SU-DHL-6 (cell line): Measurements from ENCODE around the gene TXNL1.
"Not testable (repeated sequence)": the region's sequence is repeated elsewhere in the genome, so short reads cannot be mapped to it uniquely, and the experiment has no call there.

Source experiments
- H2AFZ ChIP-seq: fragments of 200-600 bp; sonication (generic); 2 replicates; pipeline ENCODE4 v1.6.1; 2014; ENCODE audit warnings: low read depth, mild to moderate bottlenecking, moderate library complexity, mixed read lengths, antibody characterized with exemption, low read length; ENCODE audit not compliant: severe bottlenecking
- H3F3A ChIP-seq: fragments of 200-600 bp; shearing (Covaris generic); 2 replicates; pipeline ENCODE4 v1.6.0; 2016; ENCODE audit warnings: antibody characterized with exemption, mild to moderate bottlenecking; ENCODE audit not compliant: insufficient read depth
- H3K27ac ChIP-seq: fragments of 200-600 bp; sonication (generic); 2 replicates; pipeline ENCODE4 v1.5.1; 2016; ENCODE audit warnings: low read depth, mild to moderate bottlenecking, low read length, moderate library complexity, mixed read lengths
- H3K27me3 ChIP-seq: fragments of 200-600 bp; sonication (generic), shearing (Covaris generic); 2 replicates; pipeline ENCODE4 v1.6.0; 2014; ENCODE audit warnings: mild to moderate bottlenecking, low read length
- H3K36me3 ChIP-seq: fragments of 200-600 bp; sonication (generic); 2 replicates; pipeline ENCODE4 v1.6.1; 2014; ENCODE audit warnings: mild to moderate bottlenecking, low read length, mixed read lengths
- H3K4me2 ChIP-seq: fragments of 300-600, 200-600 bp; shearing (Covaris generic), sonication (generic); 2 replicates; pipeline ENCODE4 v1.6.0; 2014; ENCODE audit warnings: low read length, low read depth, mild to moderate bottlenecking; ENCODE audit not compliant: poor library complexity, severe bottlenecking
- H3K4me3 ChIP-seq: fragments of 200-600 bp; sonication (generic); 2 replicates; pipeline ENCODE4 v1.5.1; 2014; ENCODE audit warnings: antibody characterized with exemption, low read length, mild to moderate bottlenecking, mixed read lengths; ENCODE audit not compliant: insufficient read depth, poor library complexity, severe bottlenecking
- H3K79me2 ChIP-seq: fragments of 200-600 bp; sonication (generic); 2 replicates; pipeline ENCODE4 v1.6.1; 2014; ENCODE audit warnings: mild to moderate bottlenecking, low read length, moderate library complexity; ENCODE audit not compliant: insufficient read depth
- H3K9ac ChIP-seq: fragments of 200-600 bp; sonication (generic); 2 replicates; pipeline ENCODE4 v1.7.0; 2014; ENCODE audit warnings: mild to moderate bottlenecking, low read length
- H3K9me2 ChIP-seq: fragments of 200-600 bp; sonication (generic); replicated peaks from 2 replicates; pipeline ENCODE4 v1.6.1; 2014; ENCODE audit warnings: low read length; ENCODE audit not compliant: insufficient read depth
- H3K9me3 ChIP-seq: fragments of 200-600 bp; sonication (generic); 2 replicates; pipeline ENCODE4 v1.6.1; 2014; ENCODE audit warnings: low read length, mixed read lengths; ENCODE audit not compliant: insufficient read depth
- H4K20me1 ChIP-seq: fragments of 200-600 bp; sonication (generic); 2 replicates; pipeline ENCODE4 v1.6.1; 2014; ENCODE audit warnings: low read depth, mild to moderate bottlenecking, antibody characterized with exemption, low read length, moderate library complexity, mixed read lengths
- EZH2phosphoT487 ChIP-seq: fragments of 200-600 bp; sonication (generic), shearing (Covaris generic); conservative IDR thresholded peaks from 2 replicates; pipeline ENCODE4 v1.6.1; 2018; ENCODE audit warnings: mild to moderate bottlenecking, antibody characterized with exemption, low read length, moderate library complexity, mixed read lengths
- TF ChIP-seq, protein P1 (sequence below): fragments of 200-600 bp; sonication (generic); IDR thresholded peaks from one replicate; pipeline ENCODE4 v1.5.1; 2017; ENCODE audit warnings: antibody characterized with exemption, mild to moderate bottlenecking, low read length, moderate library complexity; ENCODE audit not compliant: insufficient read depth, poor library complexity, severe bottlenecking

TXNL1 gene

GRCh38 chr18:56574861-56575260 lies 63.5 kb downstream of the TXNL1 start:
- H3K9me3 ChIP-seq, result no peaks in the 10 kb centered on the region
- no peaks in the 10 kb centered on the region for H4K20me1 ChIP-seq

DNA sequence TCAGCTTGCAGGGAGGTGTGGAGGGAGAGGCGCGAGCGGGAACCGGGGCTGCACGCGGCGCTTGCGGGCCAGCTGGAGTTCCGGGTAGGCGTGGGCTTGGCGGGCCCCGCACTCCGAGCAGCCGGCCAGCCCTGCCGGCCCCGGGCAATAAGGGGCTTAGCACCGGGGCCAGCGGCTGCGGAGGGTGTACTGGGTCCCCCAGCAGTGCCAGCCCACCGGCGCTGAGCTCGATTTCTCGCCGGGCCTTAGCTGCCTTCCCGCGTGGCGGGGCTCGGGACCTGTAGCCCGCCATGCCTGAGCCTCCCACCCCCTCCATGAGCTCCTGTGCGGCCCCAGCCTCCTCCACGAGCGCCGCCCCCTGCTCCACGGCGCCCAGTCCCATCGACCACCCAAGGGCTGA lies 66.1 kb downstream of the TXNL1 start:
- not testable (repeated sequence) for H3K9me3 ChIP-seq, H3K9ac ChIP-seq, H3K4me2 ChIP-seq

More at GRCh38 chr18:56574861-56575260, 63.5 kb downstream of the TXNL1 start:
- H3K27me3 ChIP-seq, result no peaks in the 10 kb centered on the region
- H3K4me3 ChIP-seq, result no peak overlapping the region
- H3K9ac ChIP-seq, result no peak overlapping the region
- no peaks in the 10 kb centered on the region for H3K9me2 ChIP-seq
- no peaks in the 10 kb centered on the region for H3F3A ChIP-seq
- TF ChIP-seq EZH2phosphoT487, result no peak
- TF ChIP-seq, protein P1, sequence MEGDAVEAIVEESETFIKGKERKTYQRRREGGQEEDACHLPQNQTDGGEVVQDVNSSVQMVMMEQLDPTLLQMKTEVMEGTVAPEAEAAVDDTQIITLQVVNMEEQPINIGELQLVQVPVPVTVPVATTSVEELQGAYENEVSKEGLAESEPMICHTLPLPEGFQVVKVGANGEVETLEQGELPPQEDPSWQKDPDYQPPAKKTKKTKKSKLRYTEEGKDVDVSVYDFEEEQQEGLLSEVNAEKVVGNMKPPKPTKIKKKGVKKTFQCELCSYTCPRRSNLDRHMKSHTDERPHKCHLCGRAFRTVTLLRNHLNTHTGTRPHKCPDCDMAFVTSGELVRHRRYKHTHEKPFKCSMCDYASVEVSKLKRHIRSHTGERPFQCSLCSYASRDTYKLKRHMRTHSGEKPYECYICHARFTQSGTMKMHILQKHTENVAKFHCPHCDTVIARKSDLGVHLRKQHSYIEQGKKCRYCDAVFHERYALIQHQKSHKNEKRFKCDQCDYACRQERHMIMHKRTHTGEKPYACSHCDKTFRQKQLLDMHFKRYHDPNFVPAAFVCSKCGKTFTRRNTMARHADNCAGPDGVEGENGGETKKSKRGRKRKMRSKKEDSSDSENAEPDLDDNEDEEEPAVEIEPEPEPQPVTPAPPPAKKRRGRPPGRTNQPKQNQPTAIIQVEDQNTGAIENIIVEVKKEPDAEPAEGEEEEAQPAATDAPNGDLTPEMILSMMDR, result no peak
- H3K4me2 ChIP-seq, result no peak overlapping the region
- H2AFZ ChIP-seq, result no peak overlapping the region
- H3K36me3 ChIP-seq, result no peaks in the 10 kb centered on the region
- no peak overlapping the region for H3K27ac ChIP-seq
- no peaks in the 10 kb centered on the region for H3K79me2 ChIP-seq

GRCh38 chr18:56570978-56571377 lies 67.4 kb downstream of the TXNL1 start:
- no peak for TF ChIP-seq EZH2phosphoT487
- TF ChIP-seq, protein P1, result no peak

More for the DNA sequence above, 66.1 kb downstream of the TXNL1 start:
- not testable (repeated sequence) for H3K79me2 ChIP-seq, H3K36me3 ChIP-seq, H3F3A ChIP-seq, H3K4me3 ChIP-seq, H3K27ac ChIP-seq, H3K27me3 ChIP-seq, H4K20me1 ChIP-seq, H2AFZ ChIP-seq, H3K9me2 ChIP-seq

GRCh38 chr18:56569416-56569815 lies 69.0 kb downstream of the TXNL1 start:
- H3K9me2 ChIP-seq, result no peaks in the 10 kb centered on the region
- no peaks in the 10 kb centered on the region for H3K9me3 ChIP-seq
- no peak overlapping the region for H3K4me2 ChIP-seq
- no peaks in the 10 kb centered on the region; the same call in 1 of the 2 replicates for H3K27me3 ChIP-seq
- no peaks in the 10 kb centered on the region for H3K36me3 ChIP-seq
- TF ChIP-seq EZH2phosphoT487, result no peak
- TF ChIP-seq, protein P1, result no peak
- no peaks in the 10 kb centered on the region for H4K20me1 ChIP-seq
- no peak overlapping the region for H3K9ac ChIP-seq
- H3K27ac ChIP-seq, result no peak overlapping the region
- no peak overlapping the region for H2AFZ ChIP-seq
- H3F3A ChIP-seq, result no peaks in the 10 kb centered on the region
- no peak overlapping the region for H3K4me3 ChIP-seq
- no peaks in the 10 kb centered on the region for H3K79me2 ChIP-seq

More at GRCh38 chr18:56570978-56571377, 67.4 kb downstream of the TXNL1 start:
- Histone ChIP-seq H3K27me3 (no peaks in the 10 kb centered on the region; the same call in 1 of the 2 replicates), H4K20me1 (no peaks in the 10 kb centered on the region), H3K27ac (no peak overlapping the region), H3K4me3 (no peak overlapping the region), H3K9ac (no peak overlapping the region), H3K4me2 (no peak overlapping the region), H3F3A (no peaks in the 10 kb centered on the region), H3K79me2 (no peaks in the 10 kb centered on the region), H2AFZ (no peak overlapping the region), H3K9me3 (no peaks in the 10 kb centered on the region), H3K36me3 (no peaks in the 10 kb centered on the region), H3K9me2 (no peaks in the 10 kb centered on the region)
